ENCODE results near the gene CD28.

CD28 gene

GRCh38 chr2:203706403-203706802 lies at the start of gene CD28:
TSS of gene CD28 (plus strand) at chr2:203706639. CDS start at chr2:203706697, 58 bp downstream.
- peak; percentile 91 for DNase-seq

- no peak for DNase-seq
Observed at GRCh38 chr2:203659331-203660049, 46.9 kb upstream of the CD28 start.

DNA sequence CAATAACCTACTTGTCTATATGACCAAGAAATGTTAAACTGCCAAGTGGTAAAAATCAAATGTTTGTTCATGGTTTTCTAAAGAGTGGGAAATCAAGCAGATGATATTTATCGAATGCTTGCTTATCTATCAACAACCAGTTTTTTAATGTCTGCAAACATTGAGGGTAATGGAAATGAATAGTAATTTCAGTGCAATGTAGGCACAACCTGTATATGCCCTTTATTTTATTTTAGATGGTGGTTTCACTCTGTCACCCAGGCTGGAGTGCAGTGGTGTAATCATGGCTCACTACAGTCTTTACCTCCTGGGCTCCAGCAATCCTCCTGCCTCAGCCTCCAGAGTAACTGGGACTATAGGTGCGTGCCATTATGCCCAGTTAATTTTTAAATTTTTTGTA lies 46.0 kb upstream of the CD28 start:
- DNase-seq, result no peak

DNA sequence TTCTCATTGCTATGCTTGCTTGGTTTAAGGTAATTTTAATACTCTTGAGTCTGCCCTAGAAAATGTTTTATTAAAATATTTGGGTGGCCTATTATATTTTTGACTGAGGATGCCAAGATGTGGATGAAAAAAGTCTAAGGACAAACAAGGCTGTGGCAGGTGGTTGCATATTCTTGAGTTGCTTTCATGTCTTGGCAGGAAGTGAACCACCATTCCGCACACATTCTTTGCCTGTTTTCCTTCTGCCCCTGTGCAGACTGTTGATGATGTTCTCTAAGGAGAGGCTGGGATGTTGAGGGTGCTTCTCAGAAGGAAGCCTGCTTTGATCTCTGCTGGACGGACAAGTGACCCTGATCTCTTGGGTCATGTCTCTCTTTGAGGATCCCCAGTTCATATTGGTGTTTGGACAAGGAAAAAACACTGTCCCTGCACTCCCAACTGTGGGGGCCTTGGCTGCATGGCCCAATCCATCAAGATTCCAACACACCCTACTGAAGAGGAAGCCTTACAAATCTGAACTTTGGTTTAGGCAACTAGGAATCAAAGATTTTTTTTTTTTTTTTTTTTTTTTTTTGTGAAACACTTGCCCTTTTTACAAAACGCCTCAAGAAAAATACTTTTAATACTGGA lies 45.0 kb upstream of the CD28 start:
- no peak for DNase-seq

GRCh38 chr2:203662487-203662886 lies 44.0 kb upstream of the CD28 start:
- DNase-seq, result no peak

DNA sequence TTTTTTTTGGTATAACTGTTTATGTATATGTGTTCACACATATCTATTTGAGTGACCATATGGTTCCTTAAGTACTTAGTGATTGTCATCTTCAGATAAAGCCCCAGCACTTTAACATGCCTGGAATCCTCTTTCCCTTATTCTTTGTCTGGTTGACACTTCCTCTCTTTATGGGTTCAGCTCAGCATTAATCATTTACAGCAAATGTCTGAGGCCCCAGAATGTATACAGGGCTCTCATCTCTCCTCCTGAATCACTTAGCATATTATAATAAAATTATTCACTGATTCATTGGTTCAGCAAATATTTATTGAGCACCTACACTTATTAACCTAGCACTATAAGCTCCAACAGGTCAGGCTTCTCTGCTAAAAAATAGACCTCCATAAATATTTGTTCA lies 43.5 kb upstream of the CD28 start:
- DNase-seq, result no peak

GRCh38 chr2:203664029-203664755 lies 42.2 kb upstream of the CD28 start:
- no peak for DNase-seq

GRCh38 chr2:203667838-203668237 lies 38.6 kb upstream of the CD28 start:
- no peak for DNase-seq

- no peak for DNase-seq
Observed at GRCh38 chr2:203669820-203670219, 36.6 kb upstream of the CD28 start.

- DNase-seq, result no peak
Observed at GRCh38 chr2:203670939-203671338, 35.5 kb upstream of the CD28 start.

- DNase-seq, result no peak
Observed at GRCh38 chr2:203671876-203672275, 34.6 kb upstream of the CD28 start.

- no peak for DNase-seq
Observed at GRCh38 chr2:203672856-203673255, 33.6 kb upstream of the CD28 start.

DNA sequence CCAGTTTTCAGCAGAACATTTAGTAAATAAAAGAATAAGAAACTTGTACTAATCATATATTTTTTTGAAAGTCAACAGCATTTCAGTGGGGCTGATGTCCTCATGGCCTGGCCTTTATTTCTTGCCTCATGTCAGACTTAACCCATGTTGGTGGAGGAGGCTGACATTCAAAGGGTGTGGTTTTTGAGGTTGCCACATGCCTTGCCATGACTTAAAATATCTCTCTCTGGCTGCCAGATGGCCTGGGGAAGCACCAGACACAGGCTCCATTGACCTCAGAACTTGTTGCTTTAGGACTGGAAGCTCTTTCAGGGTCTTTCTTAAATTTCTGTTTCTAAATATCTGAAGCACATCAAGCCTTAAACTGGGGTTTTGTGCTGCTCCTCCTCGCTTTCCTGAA lies 32.5 kb upstream of the CD28 start:
- no peak for DNase-seq

- DNase-seq, result no peak
Observed at GRCh38 chr2:203675086-203675485, 31.4 kb upstream of the CD28 start.

GRCh38 chr2:203678971-203679370 lies 27.5 kb upstream of the CD28 start:
- no peak for DNase-seq

- no peak for DNase-seq
Observed at GRCh38 chr2:203679401-203679800, 27.0 kb upstream of the CD28 start.

GRCh38 chr2:203681978-203682377 lies 24.5 kb upstream of the CD28 start:
- DNase-seq, result peak; percentile 35

GRCh38 chr2:203682688-203683130 lies 23.7 kb upstream of the CD28 start:
- DNase-seq, result no peak

DNA sequence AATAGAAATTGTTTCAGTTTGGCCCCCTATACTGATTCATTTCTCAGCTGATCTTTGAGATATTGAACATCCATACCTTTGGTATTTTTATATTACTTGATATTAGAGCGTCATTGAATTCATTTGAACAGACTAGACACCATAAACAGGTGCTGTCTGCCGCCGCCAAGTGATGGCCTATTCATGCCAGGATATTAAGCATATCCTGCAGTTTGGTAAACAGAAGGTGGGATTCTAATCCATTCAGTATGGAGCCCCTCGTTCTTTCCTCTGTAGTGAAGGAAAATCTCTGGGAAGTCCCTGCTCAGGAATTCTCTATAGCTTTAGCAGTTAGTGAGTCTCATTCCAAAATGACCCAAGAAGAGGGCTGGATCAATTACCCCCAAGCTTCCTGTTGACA lies 23.0 kb upstream of the CD28 start:
- DNase-seq, result no peak

GRCh38 chr2:203683932-203684556 lies 22.4 kb upstream of the CD28 start:
- DNase-seq, result no peak

- DNase-seq, result no peak
Observed at GRCh38 chr2:203685081-203685621, 21.3 kb upstream of the CD28 start.

GRCh38 chr2:203685789-203686420 lies 20.5 kb upstream of the CD28 start:
- no peak for DNase-seq

GRCh38 chr2:203687165-203687564 lies 19.3 kb upstream of the CD28 start:
- DNase-seq, result no peak

Measured in CD4-positive, alpha-beta T cell treated with Interleukin-6 for 4 hours (primary cell).